ENCODE results near the gene SFMBT1.

GRCh38 chr3:52887166-52887565 lies 158.7 kb downstream of the SFMBT1 start:
- TF ChIP-seq CTCF (IDR thresholded peaks at IDR 0.05; ENCODE audit: control extremely low read depth in 1 of 3, insufficient read depth in 1 of 3, low read depth in 1 of 3, low read length in 3 of 3) (no peak), EZH2 (IDR thresholded peaks at IDR 0.05; ENCODE audit: low read depth, low read length, severe bottlenecking) (no peak), POLR2A (IDR thresholded peaks at IDR 0.05; ENCODE audit: control extremely low read depth in 1 of 2, low read depth in 2 of 2, low read length in 2 of 2) (no peak), SRF (IDR thresholded peaks at IDR 0.05; ENCODE audit: low read depth, low read length) (no peak), JUN (IDR thresholded peaks at IDR 0.05; ENCODE audit: low read depth, low read length) (no peak)
